Medulla oblongata (tissue), 1 donor: Measurements from ENCODE around the gene ERCC6.

Experiments
- DNase-seq: peaks from one replicate; pipeline ENCODE4 v3.0.0-alpha.2; 2015; ENCODE audit errors: extremely low spot score

Gene ERCC6

DNA sequence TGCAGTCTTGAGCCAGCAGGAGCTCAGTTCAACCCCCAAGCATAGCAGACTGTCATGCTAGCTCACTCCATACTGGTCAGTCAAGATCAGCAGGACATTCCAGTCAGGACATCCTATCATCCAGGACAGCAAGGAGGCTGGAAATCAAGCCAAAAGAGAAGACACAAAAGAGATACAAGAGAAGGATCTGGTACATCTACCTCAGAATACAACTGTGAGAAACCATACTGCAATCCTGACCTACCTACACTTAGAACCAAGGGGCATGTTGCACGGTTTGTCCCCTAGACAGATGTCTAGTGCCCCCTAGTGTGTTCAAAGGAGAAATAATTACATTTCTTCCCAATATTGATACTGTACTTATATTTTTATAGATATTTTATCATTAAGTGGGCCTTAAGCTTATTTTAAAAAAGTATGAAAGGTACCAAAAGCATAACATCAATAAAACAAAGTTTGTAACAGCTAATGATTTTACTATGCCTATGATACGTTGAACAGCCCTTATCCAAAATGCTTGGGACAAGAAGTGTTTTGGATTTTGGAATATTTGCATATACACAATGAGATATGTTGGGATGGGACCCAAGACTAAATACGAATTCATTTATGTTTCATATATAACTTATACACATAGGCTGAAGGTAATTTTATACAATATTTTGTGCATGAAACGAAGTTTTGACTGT, 26.7 kb downstream of the ERCC6 start:
- no peak for DNase-seq

GRCh38 chr10:49509771-49510303, 29.1 kb downstream of the ERCC6 start:
- no peak for DNase-seq

DNA sequence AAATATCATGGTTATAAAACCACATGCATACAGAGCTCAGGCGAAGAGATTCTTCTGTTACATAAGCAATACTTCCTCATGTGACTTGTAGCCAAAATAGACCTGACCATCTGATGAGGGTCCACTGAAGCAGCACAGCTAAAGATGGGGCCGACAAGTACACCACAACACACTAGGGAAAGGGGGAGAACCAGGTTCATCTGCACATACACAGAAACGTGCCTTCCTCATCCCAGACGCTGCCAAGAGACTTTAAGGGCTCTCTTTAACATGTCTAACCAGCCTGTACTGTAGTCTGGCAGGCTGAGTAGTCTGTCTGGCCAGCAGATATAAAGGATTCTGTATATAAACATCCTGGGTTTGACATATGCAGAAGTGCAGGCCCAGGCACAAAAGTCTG, 30.3 kb downstream of the ERCC6 start:
- no peak for DNase-seq

DNA sequence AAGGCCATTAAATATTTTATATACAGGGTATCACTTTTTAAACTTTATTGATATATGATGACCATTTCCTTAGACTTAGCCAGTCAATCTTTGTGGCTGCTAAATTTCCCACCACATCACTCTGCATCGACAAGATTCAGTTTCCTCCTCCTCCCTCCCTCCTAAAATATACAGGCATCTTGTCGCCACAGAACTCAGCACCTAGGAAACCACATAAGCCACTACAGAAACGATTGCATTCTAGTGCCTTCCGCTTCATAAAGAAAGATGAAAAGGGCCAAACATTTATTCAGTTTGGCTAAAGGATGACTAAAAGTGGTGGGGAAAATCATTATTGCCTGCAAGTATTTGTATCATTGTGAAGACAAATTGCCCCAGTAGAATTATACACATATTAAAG, 30.7 kb downstream of the ERCC6 start:
- DNase-seq = no peak

- DNase-seq = no peak
Measured at GRCh38 chr10:49505589-49505988, 33.3 kb downstream of the ERCC6 start.

- DNase-seq = no peak
Measured at GRCh38 chr10:49505076-49505475, 33.8 kb downstream of the ERCC6 start.

DNA sequence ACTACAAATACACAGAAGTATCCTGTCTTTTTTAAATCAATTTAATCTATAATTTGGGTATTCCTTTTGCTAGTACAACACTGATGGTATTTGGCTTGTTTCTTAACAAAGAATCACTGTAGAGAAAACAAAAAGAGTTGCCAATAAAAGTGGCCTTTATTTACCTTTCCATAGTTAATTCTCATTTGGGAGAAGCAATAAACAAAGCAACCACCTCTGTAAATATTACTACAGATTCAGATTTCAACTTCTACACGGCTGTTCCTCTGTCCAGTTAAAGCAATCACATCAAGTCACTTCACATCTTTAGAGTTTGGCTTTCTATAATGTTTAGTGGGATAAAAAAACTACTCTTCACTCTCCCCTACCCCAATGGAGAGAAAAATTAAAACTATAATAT, 34.4 kb downstream of the ERCC6 start:
- no peak for DNase-seq

DNA sequence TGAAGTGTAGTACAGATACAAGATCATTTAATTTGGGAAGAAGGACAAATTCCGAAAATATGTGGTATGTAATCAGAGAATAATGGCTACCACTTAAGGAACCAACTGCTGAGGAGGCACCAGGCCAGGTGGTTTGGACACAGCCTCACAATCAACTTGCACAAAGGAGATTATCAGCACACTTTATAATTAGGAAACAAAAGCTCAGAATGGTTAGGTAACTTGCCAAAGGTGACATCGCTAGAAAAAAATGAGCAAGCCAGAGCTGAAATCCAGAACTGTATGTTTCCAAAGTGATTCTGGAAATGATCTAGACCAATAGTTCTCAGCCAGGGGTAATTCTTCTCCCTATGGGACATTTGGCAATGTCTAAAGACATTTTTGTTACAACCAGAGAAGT, 36.6 kb downstream of the ERCC6 start:
- no peak for DNase-seq

GRCh38 chr10:49500412-49500811, 38.5 kb downstream of the ERCC6 start:
- DNase-seq = no peak

DNA sequence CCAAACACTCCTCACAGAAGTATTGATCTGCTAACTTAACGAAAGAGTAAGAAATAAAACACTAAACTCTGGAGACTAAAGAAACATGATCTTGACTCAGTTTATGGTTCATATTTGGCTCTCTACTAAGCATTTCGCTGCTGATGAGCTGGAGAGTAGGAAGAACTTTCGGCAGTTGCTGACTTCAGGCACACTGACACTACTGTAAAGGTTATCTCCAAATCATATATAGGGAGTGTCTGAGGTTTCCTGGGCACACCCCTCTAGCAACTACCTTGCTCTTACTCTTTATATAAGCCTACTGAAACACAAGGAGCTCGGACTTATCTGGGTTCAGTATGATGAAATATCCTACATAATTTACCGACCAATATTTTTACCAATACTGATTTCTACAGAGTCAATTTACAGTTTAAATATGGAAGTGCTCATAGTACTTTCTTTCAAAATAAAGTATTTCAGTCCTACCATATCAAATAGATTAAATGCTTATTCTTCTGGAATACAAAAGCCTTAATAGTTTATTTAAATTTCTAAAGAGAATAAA, 39.5 kb downstream of the ERCC6 start:
- DNase-seq = no peak

DNA sequence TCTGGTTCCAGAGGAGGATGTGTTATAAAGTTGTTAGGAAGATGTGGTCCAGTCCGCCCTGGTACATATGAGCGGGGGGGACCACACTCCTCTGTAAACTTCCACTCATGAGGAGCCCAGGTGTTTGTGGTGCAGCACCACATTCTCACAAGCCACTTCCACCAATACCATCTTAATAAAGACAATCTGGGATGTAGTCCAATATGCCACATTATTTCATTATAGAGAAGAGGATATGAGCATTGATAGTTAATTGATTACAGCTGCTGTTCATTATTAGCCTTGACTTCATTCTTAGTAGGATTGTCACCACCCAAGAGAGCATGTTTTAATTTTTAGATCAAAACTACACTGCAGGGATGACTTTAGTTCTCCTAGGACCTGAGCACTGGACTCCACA, 40.5 kb downstream of the ERCC6 start:
- no peak for DNase-seq

- no peak for DNase-seq
Measured at GRCh38 chr10:49497358-49497757, 41.6 kb downstream of the ERCC6 start.

GRCh38 chr10:49488056-49488717, 50.7 kb downstream of the ERCC6 start:
- peak; percentile 70 for DNase-seq

GRCh38 chr10:49486738-49487137, 52.2 kb downstream of the ERCC6 start:
- no peak for DNase-seq

DNA sequence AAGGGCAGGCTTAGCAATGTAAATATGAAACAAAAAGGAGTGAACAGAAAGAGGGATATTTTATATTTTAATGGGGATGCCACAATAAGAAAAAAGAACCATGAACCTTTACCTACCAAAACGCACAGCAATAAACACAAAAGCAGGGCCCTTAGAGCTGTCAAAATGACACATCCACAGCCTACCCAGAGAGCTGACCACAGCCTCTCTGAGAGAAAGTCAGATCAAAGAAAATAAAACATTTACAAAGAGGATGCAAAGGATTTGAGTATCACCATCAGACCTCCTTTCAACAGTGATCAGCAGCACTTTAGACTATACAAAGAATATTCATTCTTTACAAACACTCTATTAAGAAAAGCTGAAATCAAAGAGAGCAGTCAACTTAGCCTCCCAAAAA, 52.9 kb downstream of the ERCC6 start:
- DNase-seq = no peak

GRCh38 chr10:49484486-49485235, 54.3 kb downstream of the ERCC6 start:
- no peak for DNase-seq

DNA sequence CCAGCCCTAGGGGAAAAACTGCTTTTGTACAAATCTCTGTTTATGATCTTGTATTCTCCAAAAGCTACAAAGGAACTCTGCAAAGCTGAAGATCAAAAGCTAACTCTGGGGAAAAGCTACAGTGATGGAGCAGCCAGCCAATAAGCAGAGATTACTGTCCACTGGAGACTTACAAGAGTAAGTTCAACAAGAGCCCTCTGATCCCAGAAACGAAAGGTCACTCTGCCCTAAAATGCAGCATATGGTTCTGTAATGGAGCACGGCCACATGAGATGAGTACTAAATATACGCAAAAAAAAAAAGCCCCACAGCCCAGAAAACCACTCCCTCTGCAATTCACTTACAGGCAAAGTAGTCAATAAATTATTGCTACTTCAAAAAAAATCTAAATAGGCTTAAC, 60.1 kb downstream of the ERCC6 start:
- DNase-seq = no peak

GRCh38 chr10:49474901-49475300, 64.0 kb downstream of the ERCC6 start:
- no peak for DNase-seq

DNA sequence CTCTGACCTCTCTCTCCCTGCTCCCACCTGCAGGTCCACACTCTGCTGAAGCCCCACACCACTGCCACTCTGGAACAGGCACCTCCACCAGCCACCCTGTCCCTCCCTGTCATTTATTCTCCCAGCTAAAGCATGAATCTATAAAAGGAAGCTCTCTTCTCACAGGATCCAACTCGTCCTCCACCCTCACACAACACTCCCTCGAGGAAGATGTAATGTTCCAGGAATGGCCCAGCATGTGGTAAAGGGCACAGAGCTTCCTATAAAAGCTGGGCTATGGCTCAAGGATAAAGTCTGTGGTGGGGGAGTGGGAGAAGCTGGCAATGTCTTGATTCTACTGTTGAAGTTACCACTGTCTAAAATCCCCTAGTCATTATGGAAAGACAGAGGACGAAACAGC, 67.4 kb downstream of the ERCC6 start:
- no peak for DNase-seq

DNA sequence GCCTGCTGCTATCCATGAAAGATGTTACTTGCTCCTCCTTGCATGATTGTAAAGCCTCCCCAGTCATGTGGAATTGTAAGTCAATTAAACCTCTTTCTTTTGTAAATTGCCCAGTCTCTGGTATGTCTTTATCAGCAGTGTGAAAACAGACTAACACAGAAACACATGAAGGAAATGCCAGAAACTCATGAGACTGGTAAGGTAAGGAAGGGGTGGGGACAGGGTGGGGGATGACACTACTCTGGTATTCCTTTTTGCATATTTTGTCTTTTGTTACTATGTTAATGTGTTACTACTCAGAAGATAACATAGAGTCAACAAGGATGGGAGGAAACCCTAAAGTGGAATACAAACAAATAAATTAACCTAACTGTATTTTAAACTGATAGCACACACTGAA, 73.2 kb downstream of the ERCC6 start:
- no peak for DNase-seq
